Measurements from ENCODE around the gene ITGA8. TPM values are rescaled to one million over a fixed set of nuclear protein-coding genes. Genes with fewer than 3 reads are reported as not detected.

The ITGA8 gene
- total RNA-seq, 1 experiment from 2014 or later = 0.02 TPM

GRCh38 chr10:15472431-15473395 lies 247.0 kb downstream of the ITGA8 start:
- TF ChIP-seq EZH2phosphoT487 (IDR thresholded peaks at IDR 0.05; ENCODE audit: borderline replicate concordance) (no peak), SIN3A (IDR thresholded peaks at IDR 0.05; ENCODE audit: low read depth) (no peak), TCF7L2 (IDR thresholded peaks at IDR 0.05; ENCODE audit: borderline replicate concordance, extremely low read depth, insufficient read depth, insufficient read length) (no peak), ZNF274 (IDR thresholded peaks at IDR 0.05; ENCODE audit: low read depth, low read length) (no peak), FOSL1 (IDR thresholded peaks at IDR 0.05; ENCODE audit: low read depth) (no peak), RAD21 (IDR thresholded peaks at IDR 0.05; ENCODE audit: low read depth) (no peak), MAX (IDR thresholded peaks at IDR 0.05) (no peak), REST (IDR thresholded peaks at IDR 0.05; ENCODE audit: low read depth) (no peak), POLR2AphosphoS5 (IDR thresholded peaks at IDR 0.05; ENCODE audit: low read depth, low read length) (no peak), POLR2A (IDR thresholded peaks at IDR 0.05; ENCODE audit: borderline replicate concordance, extremely low read depth, insufficient read depth, insufficient read length) (no peak), CTCF (IDR thresholded peaks at IDR 0.05 in 2 of 3, conservative IDR thresholded peaks at IDR 0.05 in 1 of 3; ENCODE audit: borderline replicate concordance in 1 of 3, insufficient read depth in 1 of 3, low read depth in 2 of 3, low read length in 2 of 3) (no peak), EGR1 (IDR thresholded peaks at IDR 0.05; ENCODE audit: low read depth) (no peak)
- Histone ChIP-seq H3K4me2 (ENCODE audit: low read length) (no peak overlapping the region), H3K27me3 (ENCODE audit: insufficient read depth, low read length) (peaks cover 65% of the 10 kb centered on the region), H3K4me1 (ENCODE audit: control insufficient read depth in 1 of 2, insufficient read depth in 2 of 2, low read length in 2 of 2) (peaks cover 0 to 4% of the 10 kb centered on the region in 2 experiments; a peak in 1 of 4 replicates), H3K79me2 (ENCODE audit: insufficient read depth, low read length) (no peaks in the 10 kb centered on the region), H3K9me2 (ENCODE audit: insufficient read depth) (no peaks in the 10 kb centered on the region), H2AFZ (ENCODE audit: low read depth, low read length, poor library complexity, severe bottlenecking) (no peak overlapping the region), H3K27ac (ENCODE audit: low read depth, low read length) (no peak overlapping the region), H4K20me1 (ENCODE audit: insufficient read depth) (no peaks in the 10 kb centered on the region), H3K9ac (ENCODE audit: low read length) (no peak overlapping the region), H3K36me3 (ENCODE audit: control insufficient read depth in 1 of 2, insufficient read depth in 2 of 2, low read length in 2 of 2) (no peaks in the 10 kb centered on the region), H3K9me3 (ENCODE audit: control insufficient read depth in 1 of 2, insufficient read depth in 1 of 2, low read depth in 1 of 2, low read length in 2 of 2) (no peaks in the 10 kb centered on the region), H3K4me3 (replicated peaks in 1 of 2; ENCODE audit: low read depth in 1 of 2, low read length in 2 of 2) (no peak overlapping the region)
- intact Hi-C loops (cut with micrococcal nuclease) = no loop called here
- BruUV-seq (replicated peaks) = no TSS peak
- ChIA-PET RAD21 (ENCODE audit: low non-redundant PET in 1 of 2, low total read pairs in 2 of 2, uncharacterized antibody in 2 of 2, unreplicated experiment in 2 of 2) (no interaction called here), CTCF (no interaction called here), POLR2A (no interaction called here)
- no peak for DNase-seq (ENCODE audit: low read depth, low spot score)
- no peak for ATAC-seq
